HFFc6 (cell line): ENCODE data around the gene PSMB4. TPM values are rescaled to one million over a fixed set of nuclear protein-coding genes. Genes with fewer than 3 reads are reported as not detected.

ENCODE experiments used
- total RNA-seq, 6 experiments: library from RNA; stranded (reverse); fragmentation: NEBNext Ultra II Directional; extraction: Animal tissue kit (Norgen Biotek cat#: 25700); gene quantifications; 2 replicates in 1 of 6; 3 replicates in 5 of 6; pipeline ENCODE4 v1.2.3, GENCODE V29; 2021

Gene PSMB4
- total RNA-seq, 6 experiments from 2014 or later, result 342 to 409 (median 371) TPM

Other genes starting within 250 kb of the PSMB4 start
- gene TNFAIP8L2, start 242.9 kb upstream of the PSMB4 start, total RNA-seq, result not detected
- gene LYSMD1, start 233.7 kb upstream of the PSMB4 start, total RNA-seq, result 1 to 10 TPM; 5.0 to 6.6 (median 6.0) TPM
- 10 to 100 TPM; 38.4 to 45.7 (median 41.5) TPM for gene SCNM1, start 233.4 kb upstream of the PSMB4 start, total RNA-seq
- 1 to 10 TPM in 1 of 6 experiments, under 1 TPM in 2, not detected in 3; 0.40 to 1.1 (median 0.99) TPM for gene TMOD4, start 223.6 kb upstream of the PSMB4 start, total RNA-seq
- 10 to 100 TPM; 57.8 to 87.4 (median 73.9) TPM for gene VPS72, start 209.4 kb upstream of the PSMB4 start, total RNA-seq
- 10 to 100 TPM; 85.4 to 98.6 (median 90.6) TPM for gene PIP5K1A, start 201.0 kb upstream of the PSMB4 start, total RNA-seq
- gene PSMD4, start 144.8 kb upstream of the PSMB4 start, total RNA-seq, result 100 to 1,000 TPM; 194 to 228 (median 217) TPM
- gene ZNF687, start 117.3 kb upstream of the PSMB4 start, total RNA-seq, result 10 to 100 TPM; 14.6 to 18.3 (median 15.9) TPM
- 10 to 100 TPM; 63.6 to 73.0 (median 70.0) TPM for gene PI4KB, start 72.2 kb upstream of the PSMB4 start, total RNA-seq
- 10 to 100 TPM; 32.1 to 39.0 (median 35.7) TPM for gene RFX5, start 52.3 kb upstream of the PSMB4 start, total RNA-seq
- 10 to 100 TPM; 11.2 to 15.6 (median 14.6) TPM for gene SELENBP1, start 26.9 kb upstream of the PSMB4 start, total RNA-seq
- gene POGZ, start 59.9 kb downstream of the PSMB4 start, total RNA-seq, result 10 to 100 TPM; 34.9 to 40.3 (median 37.9) TPM
- under 1 TPM; 0.17 to 0.28 (median 0.21) TPM for gene CGN, start 111.8 kb downstream of the PSMB4 start, total RNA-seq
- gene TUFT1, start 140.7 kb downstream of the PSMB4 start, total RNA-seq, result 10 to 100 TPM in 2 of 6 experiments, 1 to 10 TPM in 4; 6.5 to 20.2 (median 7.3) TPM
- gene SNX27, start 212.5 kb downstream of the PSMB4 start, total RNA-seq, result 10 to 100 TPM; 29.2 to 31.8 (median 31.0) TPM